GM12878 (cell line): Measurements from ENCODE around the gene PCLO. TPM values are rescaled to one million over a fixed set of nuclear protein-coding genes. Genes with fewer than 3 reads are reported as not detected.

ENCODE experiments used
- ATAC-seq: fragments of 200-7000 bp; cut with Tn5 transposase; 3 replicates; pipeline ENCODE4 v1.9.1; 2020; ENCODE audit warnings: mild to moderate bottlenecking, moderate library complexity
- BruUV-seq: library from RNA; stranded (reverse); fragments of 400-500 nt; replicated peaks from 2 replicates; lab custom pipeline; 2021; lab: Mats Ljungman, UMichigan
- CTCF ChIA-PET: fragments of 300-600 bp; sonication (Branson Sonifier 250); formaldehyde crosslinking; extraction: SDS; loops from one replicate; lab custom pipeline; 2021; ENCODE audit warnings: inconsistent platforms; lab: Yijun Ruan, JAX
- POLR2A ChIA-PET: fragments of 350-600 bp; formaldehyde crosslinking; extraction: SDS; loops from one replicate; lab custom pipeline; 2021; ENCODE audit warnings: inconsistent platforms; lab: Charles Lee
- RAD21 ChIA-PET: fragments of 300-600 bp; sonication (Branson Sonifier 250); formaldehyde crosslinking; loops from one replicate; lab custom pipeline; 2023; ENCODE audit warnings: antibody characterized with exemption; ENCODE audit not compliant: unreplicated experiment; lab: Charles Lee
- SMC1A ChIA-PET: fragments of 300-600 bp; sonication (Branson Sonifier 250); formaldehyde crosslinking; loops from one replicate; lab custom pipeline; 2023; ENCODE audit not compliant: unreplicated experiment, uncharacterized antibody; lab: Charles Lee
- DNase-seq: peaks from one replicate; pipeline ENCODE4 v3.0.0-alpha.2; 2011; ENCODE audit warnings: low read depth, low spot score
- FAIRE-seq: peaks from 3 replicates; lab custom pipeline; 2011; peaks lifted over from hg19 to GRCh38; lab: Jason Lieb, UNC
- H2AFZ ChIP-seq: 2 replicates; pipeline ENCODE4 v1.6.0; 2011; ENCODE audit warnings: low read depth, low read length, control low read depth; ENCODE audit not compliant: control insufficient read depth
- H3K27ac ChIP-seq: 2 replicates; pipeline ENCODE4 v1.5.1; 2011; ENCODE audit warnings: control low read depth; ENCODE audit not compliant: control insufficient read depth, insufficient read depth
- H3K27me3 ChIP-seq, 2 experiments: replicated peaks in 1 of 2; 2 replicates each; pipeline versions ENCODE4 v1.6.0 to v1.6.1; 2011; ENCODE audit warnings: low read length in 1 of 2; ENCODE audit not compliant: control insufficient read depth in 2 of 2, insufficient read depth in 2 of 2
- H3K36me3 ChIP-seq, 2 experiments: 2 replicates each; pipeline ENCODE4 v1.5.1; 2011; ENCODE audit warnings: low read length in 1 of 2; ENCODE audit not compliant: control insufficient read depth in 2 of 2, insufficient read depth in 2 of 2
- H3K4me1 ChIP-seq: 2 replicates; pipeline ENCODE4 v1.6.1; 2011; ENCODE audit warnings: mild to moderate bottlenecking, low read length, moderate library complexity, mixed read lengths; ENCODE audit not compliant: control insufficient read depth, insufficient read depth
- H3K4me2 ChIP-seq: 2 replicates; pipeline ENCODE4 v1.6.0; 2011; ENCODE audit warnings: control low read depth; ENCODE audit not compliant: control insufficient read depth, insufficient read depth
- H3K4me3 ChIP-seq: fragments of 200-600 bp; sonication (generic); 2 replicates; pipeline ENCODE4 v1.5.1; 2016
- H3K79me2 ChIP-seq: 2 replicates; pipeline ENCODE4 v1.6.0; 2011; ENCODE audit warnings: low read length; ENCODE audit not compliant: control insufficient read depth, insufficient read depth
- H3K9ac ChIP-seq: 2 replicates; pipeline ENCODE4 v1.8.0; 2011; ENCODE audit warnings: low read length, control low read depth, mixed read lengths; ENCODE audit not compliant: control insufficient read depth, insufficient read depth
- H3K9me3 ChIP-seq: replicated peaks from 3 replicates; pipeline ENCODE4 v1.5.1; 2011; ENCODE audit warnings: mild to moderate bottlenecking, low read length; ENCODE audit not compliant: control insufficient read depth, insufficient read depth
- H4K20me1 ChIP-seq: 2 replicates; pipeline ENCODE4 v1.6.0; 2011; ENCODE audit not compliant: control insufficient read depth, insufficient read depth
- BHLHE40 ChIP-seq, 2 experiments: fragments of 450-650 bp in 1 of 2; IDR thresholded peaks; 2 replicates each; pipeline ENCODE4 v1.6.1; 2011 to 2017; ENCODE audit warnings: low read depth in 2 of 2, borderline replicate concordance in 1 of 2, improper control_type of control experiment in 1 of 2, low read length in 1 of 2, mild to moderate bottlenecking in 1 of 2
- BRCA1 ChIP-seq: IDR thresholded peaks from 2 replicates; pipeline ENCODE4 v1.6.1; 2011; ENCODE audit warnings: low read depth, low read length, improper control_type of control experiment
- IKZF2 ChIP-seq, 2 experiments: fragments of 450-650 bp; IDR thresholded peaks; 2 replicates each; pipeline ENCODE4 v1.6.1; 2017; ENCODE audit warnings: mild to moderate bottlenecking in 2 of 2, moderate library complexity in 2 of 2
- IRF4 ChIP-seq: IDR thresholded peaks from 2 replicates; pipeline ENCODE4 v1.6.1; 2011; ENCODE audit warnings: low read depth, low read length
- NR2F1 ChIP-seq: fragments of 450-650 bp; conservative IDR thresholded peaks from 2 replicates; pipeline ENCODE4 v1.6.1; 2017; ENCODE audit warnings: mild to moderate bottlenecking
- PAX8 ChIP-seq: fragments of 450-650 bp; IDR thresholded peaks from 2 replicates; pipeline ENCODE4 v1.6.1; 2017; ENCODE audit warnings: mild to moderate bottlenecking, moderate library complexity
- POLR2AphosphoS2 ChIP-seq: IDR thresholded peaks from 2 replicates; pipeline ENCODE4 v1.6.1; 2011; ENCODE audit warnings: low read depth, mild to moderate bottlenecking, low read length, improper control_type of control experiment, moderate library complexity
- SIN3A ChIP-seq: IDR thresholded peaks from 2 replicates; pipeline ENCODE4 v1.6.1; 2012; ENCODE audit warnings: low read depth, low read length, improper control_type of control experiment
- SIX5 ChIP-seq: IDR thresholded peaks from 2 replicates; pipeline ENCODE4 v1.6.1; 2011; ENCODE audit warnings: mild to moderate bottlenecking, low read depth, low read length, moderate library complexity; ENCODE audit not compliant: severe bottlenecking
- SMAD5 ChIP-seq: IDR thresholded peaks from 2 replicates; pipeline ENCODE4 v1.6.1; 2016; ENCODE audit warnings: antibody characterized with exemption, low read depth
- SPI1 ChIP-seq: IDR thresholded peaks from 2 replicates; pipeline ENCODE4 v1.6.1; 2011; ENCODE audit warnings: low read depth, mild to moderate bottlenecking, low read length, moderate library complexity, borderline replicate concordance; ENCODE audit not compliant: insufficient read depth
- STAT1 ChIP-seq: fragments of 450-650 bp; conservative IDR thresholded peaks from 2 replicates; pipeline ENCODE4 v1.6.1; 2014; ENCODE audit warnings: antibody characterized with exemption, mild to moderate bottlenecking
- TAF1 ChIP-seq: IDR thresholded peaks from 2 replicates; pipeline ENCODE4 v1.6.1; 2011; ENCODE audit warnings: mild to moderate bottlenecking, low read depth, low read length, borderline replicate concordance
- TCF3 ChIP-seq: IDR thresholded peaks from 2 replicates; pipeline ENCODE4 v1.6.1; 2012; ENCODE audit warnings: low read depth, mild to moderate bottlenecking, low read length, borderline replicate concordance; ENCODE audit not compliant: insufficient read depth
- YBX1 ChIP-seq: fragments of 450-650 bp; IDR thresholded peaks from 2 replicates; pipeline ENCODE4 v1.6.1; 2016; ENCODE audit warnings: antibody characterized with exemption
- ZBTB4 ChIP-seq: fragments of 450-650 bp; formaldehyde crosslinking; IDR thresholded peaks from 2 replicates; pipeline ENCODE4 v1.4.0; 2022; ENCODE audit warnings: mild to moderate bottlenecking, moderate library complexity
- ZNF622 ChIP-seq: fragments of 450-650 bp; IDR thresholded peaks from 2 replicates; pipeline ENCODE4 v1.6.1; 2017; ENCODE audit warnings: mild to moderate bottlenecking, inconsistent platforms
- in situ Hi-C: fragments of 300-500 bp; cut with MboI; formaldehyde crosslinking; loops from 9 replicates; pipeline ENCODE4 v1.14.3; 2018; ENCODE audit warnings: mixed read lengths
- intact Hi-C: fragments of 100-400 bp; cut with micrococcal nuclease; formaldehyde crosslinking; loops from one replicate; pipeline ENCODE4 v1.14.2; 2022; ENCODE audit not compliant: unreplicated experiment
- polyA plus RNA-seq, 11 experiments: library from polyadenylated mRNA; depleted of rRNA in 4 of 11; unstranded in 6 of 11; stranded (reverse) in 5 of 11; fragments of >200 nt; fragmentation: Nextera tagmentation in 4 of 11; fragmentation: Illumina TruSeq in 1 of 11; extraction: Ambion mirVana in 4 of 11; extraction: Trizol in 1 of 11; gene quantifications; 1 replicate in 1 of 11; 2 replicates in 10 of 11; pipeline versions ENCODE4 v1.2.1 to v1.2.3, GENCODE V29; 2011 to 2016; ENCODE audit warnings: inconsistent platforms in 2 of 11, missing spikeins in 2 of 11, low read depth in 1 of 11
- total RNA-seq, 4 experiments: library from RNA; depleted of rRNA in 3 of 4; stranded (reverse); fragments of >200 nt in 3 of 4; fragmentation: Illumina TruSeq in 1 of 4; extraction: Trizol in 1 of 4; gene quantifications; 2 replicates each; pipeline versions ENCODE4 v1.2.1 to v1.2.3, GENCODE V29; 2013 to 2021
- TF ChIP-seq, protein P1 (sequence below): IDR thresholded peaks from 2 replicates; pipeline ENCODE4 v1.6.1; 2012; ENCODE audit warnings: low read depth, low read length, improper control_type of control experiment

PCLO gene
- total and polyA plus RNA-seq, 10 of the 15 experiments (the other 5 are each of a cell fraction or from before 2014, with no cell fraction given) = 0.01 to 0.08 (median 0.03) TPM; not detected in 6

- TF ChIP-seq IRF4 = no peak
- TF ChIP-seq PAX8 = no peak
- TF ChIP-seq BRCA1 = no peak
- no peak for TF ChIP-seq POLR2AphosphoS2
- TF ChIP-seq SMAD5 = no peak
- no peak for TF ChIP-seq BHLHE40 (IDR thresholded peaks at IDR 0.05; ENCODE audit: borderline replicate concordance in 1 of 2, low read depth in 2 of 2, low read length in 1 of 2)
- TF ChIP-seq ZBTB4 (CRISPR knock-in tag) = no peak
- no peak for TF ChIP-seq ZNF622
- TF ChIP-seq SIX5 = no peak
- TF ChIP-seq SPI1 = no peak
Observed at GRCh38 chr7:83065714-83066113, 97.0 kb downstream of the PCLO start (continued).

DNA sequence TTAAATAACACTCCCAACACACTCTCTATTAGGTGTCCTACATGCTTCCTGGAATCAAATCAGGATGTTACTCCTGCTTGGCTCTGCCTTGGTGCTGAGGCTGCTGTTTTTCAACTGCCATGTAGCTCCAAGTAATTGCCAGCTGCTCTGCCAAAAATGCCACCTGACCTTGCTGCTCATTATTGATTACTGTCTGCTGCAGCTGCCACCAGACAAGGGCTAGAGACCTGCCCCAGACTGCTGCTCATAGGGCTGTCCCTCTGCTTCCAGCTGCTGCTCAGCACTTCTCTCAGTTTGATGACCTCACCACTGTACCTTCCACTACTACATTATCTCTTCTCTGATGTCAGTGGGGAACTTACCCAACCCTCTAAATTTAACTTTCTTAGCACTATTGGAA lies 102.5 kb downstream of the PCLO start:
- ChIA-PET CTCF (no interaction called here), RAD21 (no interaction called here), SMC1A (no interaction called here), POLR2A (no interaction called here)
- no peaks in the 10 kb centered on the region for H3K27me3 ChIP-seq
- H3K79me2 ChIP-seq = no peaks in the 10 kb centered on the region
- H3K4me3 ChIP-seq = no peak overlapping the region
- no peaks in the 10 kb centered on the region for H3K36me3 ChIP-seq
- no peak overlapping the region for H3K27ac ChIP-seq
- H3K4me2 ChIP-seq = no peak overlapping the region
- DNase-seq (no peak), ATAC-seq (no peak), FAIRE-seq (no peak)
- no peaks in the 10 kb centered on the region for H3K9me3 ChIP-seq
- in situ Hi-C loops (no loop called here), intact Hi-C loops (no loop called here)
- no peaks in the 10 kb centered on the region for H3K4me1 ChIP-seq
- no peaks in the 10 kb centered on the region for H4K20me1 ChIP-seq
- no peak overlapping the region for H3K9ac ChIP-seq
- no peak overlapping the region for H2AFZ ChIP-seq
- no TSS peak for BruUV-seq
- TF ChIP-seq SIX5 (no peak), NR2F1 (no peak), STAT1 (no peak), SIN3A (no peak), TCF3 (no peak), TAF1 (no peak), IKZF2 (IDR thresholded peaks at IDR 0.05) (no peak), YBX1 (no peak)
- TF ChIP-seq, protein P1, sequence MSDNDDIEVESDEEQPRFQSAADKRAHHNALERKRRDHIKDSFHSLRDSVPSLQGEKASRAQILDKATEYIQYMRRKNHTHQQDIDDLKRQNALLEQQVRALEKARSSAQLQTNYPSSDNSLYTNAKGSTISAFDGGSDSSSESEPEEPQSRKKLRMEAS = no peak
